GM08714 (cell line): Measurements from ENCODE around the gene CLDN5.
A peak's percentile ranks its signal among the peaks of the same experiment; 100 is the strongest.

ENCODE experiments used
- H3K4me3 ChIP-seq: fragments of 200-500 bp; sonication (Bioruptor generic); 2 replicates; pipeline ENCODE4 v1.5.1; 2014; ENCODE audit warnings: mild to moderate bottlenecking, low read length, inconsistent platforms
- ZNF274 ChIP-seq: IDR thresholded peaks from 2 replicates; pipeline ENCODE4 v1.6.1; 2012; ENCODE audit warnings: mild to moderate bottlenecking, low read depth, low read length

Gene CLDN5

DNA sequence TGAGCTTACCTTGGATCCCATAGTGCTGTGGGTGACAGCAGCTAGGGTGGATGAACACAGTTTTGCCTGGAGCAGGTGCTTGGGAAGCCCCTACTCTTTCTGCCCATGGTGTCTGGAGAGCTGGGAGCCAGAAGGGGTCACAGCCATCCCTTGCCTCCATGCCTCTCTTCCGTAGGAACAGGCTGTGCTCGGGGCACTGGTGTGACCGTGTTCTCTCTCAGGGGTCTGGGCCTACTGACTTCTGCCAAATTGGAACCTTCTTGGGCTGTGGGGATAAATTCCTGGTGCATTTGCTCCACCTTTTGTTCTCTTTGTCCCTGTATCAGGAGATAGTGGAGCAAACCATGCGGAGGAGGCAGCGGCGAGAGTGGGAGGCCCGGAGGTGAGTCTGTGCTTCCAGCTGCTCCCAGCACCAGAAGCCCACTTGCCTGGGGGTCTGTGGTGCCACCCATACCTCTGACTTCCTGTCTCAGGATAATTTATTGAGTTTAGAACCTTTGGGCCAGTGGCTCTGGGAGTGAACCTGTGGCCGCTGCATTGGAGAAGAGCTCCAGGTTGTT, 30.1 kb downstream of the CLDN5 start:
- no peak overlapping the region for H3K4me3 ChIP-seq
- TF ChIP-seq ZNF274, result no peak

DNA sequence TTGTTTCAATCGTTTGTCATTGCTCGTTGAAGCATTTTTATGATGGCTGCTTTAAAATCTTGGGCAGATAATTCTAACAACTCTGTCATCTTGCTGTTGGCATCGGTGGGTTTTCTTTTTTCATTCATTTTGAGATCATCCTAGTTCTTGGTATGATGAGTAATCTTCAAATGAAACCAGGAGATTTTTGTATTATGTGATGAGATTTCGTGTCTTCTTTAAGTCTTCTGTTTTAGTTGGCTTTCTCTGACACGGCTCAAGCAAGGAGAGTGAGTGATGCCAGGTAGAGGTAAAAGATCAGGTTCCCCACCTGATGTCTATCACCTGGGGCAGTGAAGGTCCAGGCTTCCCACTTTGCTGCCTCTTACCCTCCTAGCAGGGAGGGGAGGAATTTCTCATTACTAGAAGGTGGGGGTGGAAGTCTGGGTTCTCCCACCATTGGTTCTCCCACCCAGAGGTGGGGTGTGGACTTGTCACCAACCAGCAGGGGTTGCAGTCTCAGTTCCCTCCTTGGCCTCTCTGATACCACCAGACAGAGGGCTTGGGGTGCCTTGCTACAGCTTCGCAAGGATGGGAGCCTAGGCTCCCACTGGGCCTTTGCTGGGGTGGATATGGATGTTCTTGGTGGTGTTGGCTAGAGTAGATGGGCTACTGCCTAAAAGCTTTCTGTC, 31.6 kb downstream of the CLDN5 start:
- no peak for TF ChIP-seq ZNF274
- no peak overlapping the region for H3K4me3 ChIP-seq

DNA sequence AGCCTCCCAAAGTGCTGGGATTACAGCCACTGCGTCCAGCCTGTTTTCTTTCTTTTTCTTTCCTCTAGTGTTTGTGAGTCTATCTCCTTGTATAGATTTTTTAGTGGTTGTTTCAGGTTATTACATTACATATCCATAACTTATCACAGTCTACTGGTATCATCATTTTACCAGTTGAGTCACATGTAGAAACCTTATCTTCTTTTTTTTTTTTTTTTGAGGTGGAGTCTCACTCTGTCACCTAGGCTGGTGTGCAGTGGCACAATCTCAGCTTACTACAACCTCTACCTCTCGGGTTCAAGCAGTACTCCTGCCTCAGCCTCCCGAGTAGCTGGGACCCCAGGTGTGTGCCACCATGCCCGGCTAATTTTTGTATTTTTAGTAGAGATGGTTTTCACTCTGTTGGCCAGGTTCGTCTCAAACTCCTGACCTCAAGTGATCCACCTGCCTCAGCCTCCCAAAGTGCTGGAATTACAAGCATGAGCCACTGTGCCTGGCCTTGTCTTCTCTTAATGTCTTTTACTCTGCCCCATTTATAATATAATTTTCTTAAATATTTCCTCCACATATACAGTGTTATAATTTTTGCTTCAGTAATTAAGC, 33.5 kb downstream of the CLDN5 start:
- H3K4me3 ChIP-seq, result no peak overlapping the region
- TF ChIP-seq ZNF274, result no peak

DNA sequence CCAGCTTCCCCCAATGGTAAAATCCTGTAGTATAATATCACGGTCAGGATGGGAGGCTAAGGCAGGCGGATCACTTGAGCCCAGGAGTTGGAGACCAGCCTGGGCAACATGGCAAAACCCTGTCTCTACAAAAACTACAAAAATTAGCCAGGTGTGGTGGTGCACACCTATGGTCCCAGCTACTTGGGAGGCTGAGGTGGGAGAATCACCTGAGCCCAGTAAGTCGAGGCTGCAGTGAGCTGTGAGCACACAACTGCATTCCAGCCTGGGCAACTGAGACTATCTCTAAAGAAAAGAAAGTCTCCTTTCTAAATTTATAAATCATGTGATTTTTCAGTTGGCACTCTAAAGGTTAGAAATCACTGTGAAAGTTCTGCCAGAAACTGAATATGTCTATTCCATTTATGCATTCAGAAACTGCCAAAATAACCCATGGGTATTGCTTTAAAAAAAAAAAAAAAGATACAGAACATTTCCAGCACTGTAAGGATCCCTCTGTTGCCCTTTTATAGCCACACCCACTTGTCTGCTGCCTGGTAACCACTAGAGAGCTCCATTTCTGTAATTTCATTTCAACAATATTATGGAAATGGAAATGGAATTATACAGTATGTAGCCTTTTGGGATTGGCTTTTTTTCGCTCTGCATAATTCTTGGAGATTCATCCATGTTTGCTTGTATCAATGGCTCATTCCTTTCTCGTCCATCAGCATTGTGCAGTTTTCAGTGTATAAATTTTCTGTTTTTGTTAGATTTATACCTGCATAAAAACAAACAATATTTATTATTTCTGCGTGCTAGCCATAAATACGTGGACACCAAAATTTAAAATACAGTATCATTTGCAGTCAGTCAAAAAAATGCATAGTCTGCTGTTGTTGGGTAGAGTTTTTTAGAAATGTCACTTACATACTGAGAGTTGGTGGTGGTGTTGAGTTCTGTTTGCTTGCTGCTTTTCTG, 35.0 kb downstream of the CLDN5 start:
- H3K4me3 ChIP-seq, result no peak overlapping the region
- no peak for TF ChIP-seq ZNF274

DNA sequence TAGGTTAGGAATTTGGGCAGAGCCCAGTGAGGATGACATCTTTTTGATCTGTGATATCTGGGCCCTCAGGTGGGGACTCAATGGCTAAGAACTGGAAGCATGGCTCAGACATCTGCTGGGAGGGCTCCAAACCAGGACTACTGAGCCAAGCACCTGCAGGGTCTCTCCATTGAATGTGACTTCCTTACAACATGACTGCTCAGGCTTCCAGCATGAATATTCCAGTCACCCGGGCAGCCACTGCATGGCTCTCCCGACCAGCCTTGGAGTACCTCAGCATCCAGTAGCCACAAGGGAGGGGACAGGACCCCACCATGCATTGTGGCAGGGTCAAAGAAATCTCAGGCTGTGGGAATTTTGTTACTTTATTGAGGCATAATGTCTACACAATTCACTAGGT, 35.9 kb downstream of the CLDN5 start:
- TF ChIP-seq ZNF274, result no peak
- no peak overlapping the region for H3K4me3 ChIP-seq

DNA sequence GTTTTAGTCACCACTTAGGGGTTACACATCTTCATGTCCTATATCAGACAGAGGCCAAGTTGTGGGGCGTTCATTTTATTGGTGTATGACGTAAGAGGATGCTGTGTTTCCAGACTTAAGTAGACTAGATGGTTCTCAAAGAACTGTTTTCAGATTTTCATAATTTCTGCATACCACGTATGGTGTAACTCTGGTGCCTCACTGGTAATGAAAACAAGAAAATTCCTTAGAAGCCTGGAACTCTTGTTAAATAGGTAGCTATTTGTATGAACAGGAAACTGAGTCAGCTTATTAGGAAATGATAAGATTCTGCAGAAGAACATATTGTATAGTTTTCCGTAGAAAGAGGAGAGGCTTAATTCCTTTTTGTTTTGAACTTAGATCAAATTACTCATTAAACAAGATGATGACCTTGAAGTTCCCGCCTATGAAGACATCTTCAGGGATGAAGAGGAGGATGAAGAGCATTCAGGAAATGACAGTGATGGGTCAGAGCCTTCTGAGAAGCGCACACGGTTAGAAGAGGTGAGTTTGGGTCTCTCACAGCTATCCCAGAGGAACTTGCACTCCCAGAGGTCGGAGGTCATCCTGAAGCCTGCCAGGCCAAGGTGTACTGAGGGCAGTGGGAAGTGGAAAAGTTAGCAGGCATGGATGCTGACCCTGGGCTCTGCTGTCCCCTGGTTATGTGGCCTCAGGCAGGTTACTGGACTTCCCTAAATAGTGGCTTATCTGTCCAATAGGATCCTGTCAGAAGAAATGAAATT, 40.5 kb downstream of the CLDN5 start:
- no peak for TF ChIP-seq ZNF274
- no peak overlapping the region for H3K4me3 ChIP-seq

DNA sequence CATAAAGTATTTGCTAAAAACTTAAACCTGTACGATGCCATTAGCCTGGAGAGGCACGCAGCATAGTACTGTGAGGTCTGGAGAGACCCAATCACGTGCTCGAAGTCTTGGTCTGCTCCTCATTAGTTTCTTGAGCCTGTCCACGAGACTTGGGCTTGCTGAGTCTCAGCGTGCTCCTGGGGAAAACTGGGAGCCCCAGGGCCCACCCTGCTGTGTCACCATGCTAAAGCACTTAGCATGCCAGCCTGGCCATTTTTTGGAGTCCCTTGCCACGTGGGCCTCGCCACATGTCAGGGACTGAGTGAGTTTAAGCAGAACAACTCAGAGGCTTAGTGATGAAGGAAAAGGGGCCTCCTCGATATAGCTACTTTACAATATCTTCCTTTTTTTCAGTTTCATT, 41.9 kb downstream of the CLDN5 start:
- no peak overlapping the region for H3K4me3 ChIP-seq
- TF ChIP-seq ZNF274, result no peak

DNA sequence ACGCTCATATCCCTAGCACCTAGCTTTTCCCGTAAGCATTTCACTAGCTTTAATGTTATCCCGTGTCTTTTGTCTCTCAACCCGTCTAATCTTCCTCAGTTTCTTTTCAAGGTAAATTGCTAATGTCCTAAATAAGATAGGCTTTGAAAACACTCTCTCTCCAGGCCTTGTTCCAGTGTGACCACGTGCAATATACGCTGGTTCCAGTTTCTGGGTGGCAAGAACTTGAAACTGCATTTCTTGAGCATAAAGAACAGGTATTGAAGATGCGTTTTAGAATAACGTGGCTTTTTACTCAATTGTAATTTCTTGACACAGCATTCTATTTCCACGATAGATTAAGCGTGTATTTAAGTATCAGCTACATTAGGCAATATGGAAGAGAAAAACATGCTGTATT, 43.4 kb downstream of the CLDN5 start:
- TF ChIP-seq ZNF274, result no peak
- peak overlapping the region; percentile 79 for H3K4me3 ChIP-seq

DNA sequence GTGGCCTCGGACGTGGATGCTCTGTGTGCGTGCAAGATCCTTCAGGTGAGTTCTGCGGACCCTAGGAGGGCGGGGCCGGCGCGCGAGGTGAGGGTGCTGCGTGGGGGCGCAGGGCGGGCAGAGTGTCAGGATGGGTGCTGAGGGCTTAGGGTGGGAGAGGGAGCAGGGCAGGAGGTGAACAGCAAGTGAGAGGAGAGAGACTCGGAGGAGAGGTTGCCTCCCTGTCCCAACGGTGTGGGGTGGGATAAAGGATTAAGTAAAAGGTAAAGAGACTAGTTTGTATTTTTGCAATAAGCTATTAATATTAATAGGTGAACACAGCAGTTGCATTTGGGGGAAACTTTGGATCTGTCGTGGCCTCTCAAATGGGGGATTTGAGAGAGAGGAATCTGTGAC, 44.0 kb downstream of the CLDN5 start:
- peak overlapping the region; percentile 79 for H3K4me3 ChIP-seq
- TF ChIP-seq ZNF274, result no peak

DNA sequence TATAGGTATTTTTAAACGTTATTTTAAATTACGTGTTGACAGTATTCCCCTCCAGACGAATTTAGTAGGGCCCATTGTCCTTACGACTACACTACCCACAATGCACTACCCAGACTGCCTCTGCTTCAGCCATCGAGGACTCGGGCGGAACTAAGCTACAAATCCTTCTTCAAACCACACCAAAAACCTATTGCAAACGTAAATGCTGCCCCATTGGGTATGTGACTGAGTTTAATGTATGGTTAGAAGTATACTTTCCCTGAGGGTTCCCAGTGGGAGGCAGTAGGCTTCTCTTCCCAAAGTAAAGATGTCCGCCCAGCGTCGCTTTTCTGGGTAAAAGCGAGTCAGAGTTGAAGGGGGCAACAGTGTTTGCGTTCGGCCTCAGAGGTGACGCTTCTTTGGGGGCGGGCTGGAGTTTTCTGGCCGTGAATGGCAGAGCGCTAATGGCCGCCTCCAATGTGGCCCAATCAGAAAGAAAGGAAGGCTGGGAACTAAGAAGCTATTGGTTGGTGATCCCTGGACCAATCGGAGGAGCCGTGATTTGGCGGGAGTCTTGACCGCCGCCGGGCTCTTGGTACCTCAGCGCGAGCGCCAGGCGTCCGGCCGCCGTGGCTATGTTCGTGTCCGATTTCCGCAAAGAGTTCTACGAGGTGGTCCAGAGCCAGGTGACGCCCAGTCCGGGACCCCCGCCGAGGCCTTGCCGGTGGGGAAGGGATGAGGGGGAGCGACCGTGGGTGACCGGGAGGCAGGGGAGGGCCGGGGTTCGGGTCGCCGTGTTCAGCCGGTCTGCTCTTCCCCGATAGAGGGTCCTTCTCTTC, 44.6 kb downstream of the CLDN5 start, which contains the start of gene CDC45:
CDC45 (plus strand) TSS at position 566 of the 818 bp plus-strand sequence; CDS start at position 615, 49 bp downstream.
- H3K4me3 ChIP-seq, result peak within 1 kb of the TSS; percentile 79
- TF ChIP-seq ZNF274, result no peak

DNA sequence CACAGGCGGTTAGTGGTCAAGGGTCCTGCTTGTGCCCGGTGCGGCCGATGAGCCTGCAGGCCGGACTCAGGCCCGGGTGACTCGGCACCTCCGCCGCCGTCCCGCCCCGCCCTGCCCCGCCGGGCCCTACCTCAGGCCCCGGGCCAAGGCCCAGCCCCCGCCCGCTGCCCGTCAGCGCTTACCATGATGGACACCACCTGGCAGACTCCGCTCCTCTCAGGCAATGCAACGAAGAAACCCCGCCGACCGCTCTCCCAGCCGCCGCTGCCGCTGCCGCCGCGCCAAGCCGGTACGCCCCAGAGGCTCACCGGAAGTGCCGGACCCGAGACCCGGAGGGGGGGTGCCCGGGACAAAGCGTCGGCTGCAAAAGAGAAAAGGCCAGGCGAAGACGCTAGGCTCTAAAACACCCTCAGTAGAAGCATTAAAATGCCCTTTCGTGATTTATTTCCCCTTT, 45.3 kb downstream of the CLDN5 start, which contains the start of gene UFD1:
UFD1 (minus strand) TSS at position 293 of the 454 bp plus-strand sequence; CDS start at position 185, 108 bp downstream.
- peak within 1 kb of the TSS; percentile 79 for H3K4me3 ChIP-seq
- no peak for TF ChIP-seq ZNF274

DNA sequence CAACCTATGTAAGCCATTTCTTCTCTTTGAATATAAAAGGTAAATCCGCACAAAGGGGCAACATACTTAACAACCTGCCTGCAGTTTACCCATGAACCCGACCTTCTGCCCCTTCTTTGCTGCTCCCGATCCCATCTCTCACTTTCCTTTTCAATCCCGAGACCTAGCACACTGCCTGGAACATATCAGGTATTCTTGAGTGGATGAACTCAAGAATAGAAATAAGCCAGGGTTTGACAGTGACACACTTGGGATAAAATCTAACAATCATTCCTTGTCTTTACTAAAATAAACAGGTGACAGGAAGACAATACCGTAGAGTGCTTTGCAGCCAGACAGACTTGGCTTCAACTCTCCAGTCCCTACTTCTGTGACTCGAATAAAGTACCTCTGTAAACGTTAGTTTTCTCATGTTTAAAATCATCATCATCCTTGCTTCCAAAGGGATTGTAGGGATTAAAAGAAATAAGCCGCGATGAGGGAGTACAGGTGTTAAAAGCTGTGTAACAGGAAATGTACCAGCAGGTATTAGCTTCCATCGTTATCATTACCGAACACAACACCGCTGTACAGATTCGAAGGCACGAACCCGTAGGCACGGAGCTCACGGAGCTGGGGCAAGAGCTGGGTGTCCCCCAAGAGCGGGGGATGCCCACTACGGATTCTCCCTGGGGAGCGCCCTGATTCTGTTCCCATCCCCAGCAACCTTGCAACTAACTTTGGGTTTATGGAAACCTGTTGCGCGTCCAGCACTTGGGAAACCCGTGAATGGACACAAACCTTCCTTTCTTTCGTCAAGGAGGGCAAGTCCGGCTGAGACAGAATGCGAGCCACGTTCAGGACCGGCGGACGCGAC, 45.9 kb downstream of the CLDN5 start:
- TF ChIP-seq ZNF274, result no peak
- peak overlapping the region; percentile 78 for H3K4me3 ChIP-seq
